Measurements from ENCODE around the gene YPEL3.

GRCh38 chr16:30086291-30087140, 9.5 kb downstream of the YPEL3 start:
- TF ChIP-seq CTCF (IDR thresholded peaks at IDR 0.05) (no peak), EZH2phosphoT487 (IDR thresholded peaks at IDR 0.05) (no peak), EZH2 (IDR thresholded peaks at IDR 0.05) (no peak)

Measured in neural progenitor cell (in vitro differentiated cells).